Astrocyte (in vitro differentiated cells and primary cell): ENCODE data around the gene UTP15.

Source experiments
- CTCF ChIP-seq: IDR thresholded peaks from 2 replicates; pipeline ENCODE4 v1.5.1; 2011; ENCODE audit warnings: low read depth, mild to moderate bottlenecking, inconsistent platforms, low read length, moderate library complexity; ENCODE audit not compliant: insufficient read depth
- EZH2 ChIP-seq: IDR thresholded peaks from 2 replicates; pipeline ENCODE4 v1.6.1; 2012; ENCODE audit warnings: mild to moderate bottlenecking, low read length, inconsistent platforms; ENCODE audit not compliant: insufficient read depth

- TF ChIP-seq EZH2 (no peak), CTCF (no peak)
Measured at GRCh38 chr5:73626814-73627313, 61.3 kb downstream of the UTP15 start.
